Measurements from ENCODE around the gene BNIP3.
"Not testable (repeated sequence)": the region's sequence is repeated elsewhere in the genome, so short reads cannot be mapped to it uniquely, and the experiment has no call there.

BNIP3 gene

DNA sequence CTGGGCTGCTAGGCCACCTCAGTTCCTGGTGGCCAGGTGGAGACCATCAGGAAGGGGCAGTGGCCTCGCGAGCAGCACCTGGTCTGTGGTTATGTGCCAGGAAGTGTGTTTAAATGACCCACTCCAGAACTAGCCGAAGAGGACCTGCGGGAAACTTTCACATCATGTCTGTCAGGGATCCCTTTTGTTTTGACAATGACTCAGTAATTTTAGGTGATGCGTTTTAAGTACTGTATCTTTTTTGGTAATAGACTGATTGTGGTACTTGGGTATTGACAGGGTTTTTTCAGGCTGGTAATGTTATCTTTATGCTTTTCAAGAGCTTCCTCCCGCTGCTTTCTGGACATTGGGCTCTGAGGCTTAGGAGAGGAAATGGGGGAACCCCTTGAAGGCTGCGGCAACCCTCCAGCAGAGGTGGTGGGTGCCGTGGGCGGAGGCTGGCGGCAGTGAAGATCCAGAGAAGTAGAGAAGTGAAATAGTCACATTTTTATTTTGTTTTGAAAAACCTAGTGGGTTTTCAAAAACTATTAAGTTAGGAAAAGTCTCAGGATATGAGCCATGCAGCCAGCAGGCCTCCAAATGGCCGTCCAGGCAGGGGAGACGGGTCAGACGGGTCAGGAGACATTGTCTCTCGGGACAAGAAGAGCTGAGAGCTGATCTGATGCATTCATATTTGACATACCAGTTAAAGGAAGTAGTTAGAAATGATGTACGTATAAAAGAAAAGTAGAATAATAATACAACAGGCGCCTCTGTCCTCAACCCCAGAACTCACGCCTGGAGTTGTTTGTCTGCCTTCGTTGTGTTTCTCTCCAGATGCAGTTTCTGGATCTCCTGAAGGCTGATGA is 53.3 kb downstream of the BNIP3 start:
- DNase-seq = no peak

DNA sequence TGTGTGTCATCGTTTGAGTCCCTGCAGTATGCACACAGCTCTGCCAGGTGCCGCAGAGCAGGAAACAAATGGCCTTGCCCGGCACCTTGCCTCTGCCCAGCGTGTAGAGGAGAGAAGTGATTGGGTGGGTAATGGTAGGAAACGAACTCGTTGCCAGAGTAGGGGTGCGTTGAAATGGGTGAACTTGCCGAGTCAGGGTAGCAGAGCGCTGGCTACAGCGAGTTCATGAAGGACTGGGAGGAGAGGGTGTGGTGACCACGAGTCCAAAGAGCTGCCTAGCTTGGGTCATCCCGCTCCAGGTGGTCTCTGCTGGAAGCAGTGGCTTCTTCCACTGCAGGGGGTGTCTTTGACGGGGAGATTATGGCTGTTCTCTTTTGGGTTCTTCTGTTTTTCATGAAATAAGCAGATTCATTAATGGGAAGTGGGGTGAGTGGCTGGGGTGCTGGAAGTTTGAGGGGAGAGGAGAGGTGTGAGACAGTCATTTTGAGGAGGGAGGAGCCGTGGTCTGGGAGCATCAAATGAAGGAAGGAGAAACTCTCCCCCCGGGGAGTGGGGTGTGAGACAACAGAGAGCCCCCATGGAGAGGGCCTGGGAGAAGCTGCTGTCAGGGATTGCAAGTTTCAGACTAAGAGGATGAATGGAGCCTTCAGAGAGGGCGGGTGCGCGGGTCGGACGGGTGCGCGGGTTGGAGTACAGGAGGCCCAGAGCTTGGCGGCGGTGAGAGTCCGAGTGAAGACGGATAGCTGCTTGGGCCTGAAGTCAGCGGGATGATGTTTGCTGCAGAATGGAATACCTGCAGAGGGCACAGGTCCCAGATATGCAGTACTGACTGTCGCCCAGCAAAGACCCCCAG is 54.8 kb downstream of the BNIP3 start:
- DNase-seq = no peak

DNA sequence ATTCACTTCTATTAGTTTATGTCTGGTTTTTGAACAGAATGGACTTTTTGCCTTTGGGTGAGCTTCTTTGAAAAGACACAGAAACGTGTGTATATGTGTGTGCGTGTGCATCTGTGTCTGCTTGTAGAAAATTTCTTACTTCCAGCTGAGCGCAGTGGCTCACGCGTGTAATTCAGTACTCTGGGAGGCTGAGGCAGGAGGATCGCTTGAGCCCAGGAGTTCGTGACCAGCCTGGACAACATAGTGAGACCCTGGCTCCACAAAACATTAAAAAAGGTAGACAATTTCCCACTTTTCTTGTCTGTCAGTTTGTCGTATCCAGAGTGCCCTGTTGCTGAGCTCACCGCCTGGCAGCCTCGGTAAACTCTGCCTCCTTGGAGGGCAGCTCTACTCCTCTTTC is 55.5 kb downstream of the BNIP3 start:
- no peak for DNase-seq

DNA sequence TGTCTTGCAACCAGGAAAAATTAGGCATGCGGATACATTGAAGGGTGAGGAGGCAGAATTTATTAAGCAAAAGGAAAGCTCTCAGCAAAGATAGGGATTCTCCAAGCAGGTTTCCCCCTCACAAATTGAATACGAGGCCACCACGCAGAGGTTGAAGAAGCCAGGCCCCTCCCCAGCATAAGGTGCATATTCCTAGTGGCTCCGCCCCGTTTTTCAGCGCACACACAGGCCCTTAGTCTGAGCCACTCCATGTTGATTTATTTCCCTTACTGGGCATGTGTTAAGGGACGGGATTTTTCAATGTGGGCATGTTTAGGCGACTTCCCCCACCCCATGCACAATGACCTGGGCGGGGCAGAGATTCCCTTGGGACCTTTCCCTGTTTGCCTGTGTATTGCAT is 56.0 kb downstream of the BNIP3 start:
- no peak for DNase-seq

DNA sequence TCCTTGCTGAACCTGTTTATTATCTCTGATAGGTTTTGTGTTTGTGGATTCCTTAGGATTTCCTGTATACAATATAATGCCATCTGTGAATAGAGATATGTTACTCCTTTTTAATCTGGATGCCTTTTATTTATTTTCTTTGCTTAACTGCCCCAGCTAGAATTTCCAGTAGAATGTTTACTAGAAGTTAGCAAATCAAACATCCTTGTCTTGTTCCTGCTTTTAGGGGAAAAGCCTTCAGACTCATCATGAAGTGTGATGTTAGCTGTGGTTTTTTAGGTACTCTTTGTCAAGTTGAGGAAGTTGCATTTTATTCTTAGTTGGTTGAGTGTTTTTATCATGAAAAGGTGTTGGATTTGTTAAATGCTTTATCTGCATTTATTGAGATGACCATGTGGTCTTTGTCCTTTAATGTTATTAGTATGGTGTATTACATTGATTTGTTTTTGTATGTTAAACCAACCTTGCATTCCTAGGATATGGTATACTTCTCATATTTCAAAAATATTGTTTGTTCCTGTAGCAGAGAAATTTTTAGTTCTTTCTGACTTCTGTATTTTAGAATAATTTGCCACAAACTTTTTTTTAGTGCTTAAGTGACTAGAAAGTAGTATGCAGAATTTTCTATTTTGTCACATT is 56.6 kb downstream of the BNIP3 start:
- no peak for DNase-seq

DNA sequence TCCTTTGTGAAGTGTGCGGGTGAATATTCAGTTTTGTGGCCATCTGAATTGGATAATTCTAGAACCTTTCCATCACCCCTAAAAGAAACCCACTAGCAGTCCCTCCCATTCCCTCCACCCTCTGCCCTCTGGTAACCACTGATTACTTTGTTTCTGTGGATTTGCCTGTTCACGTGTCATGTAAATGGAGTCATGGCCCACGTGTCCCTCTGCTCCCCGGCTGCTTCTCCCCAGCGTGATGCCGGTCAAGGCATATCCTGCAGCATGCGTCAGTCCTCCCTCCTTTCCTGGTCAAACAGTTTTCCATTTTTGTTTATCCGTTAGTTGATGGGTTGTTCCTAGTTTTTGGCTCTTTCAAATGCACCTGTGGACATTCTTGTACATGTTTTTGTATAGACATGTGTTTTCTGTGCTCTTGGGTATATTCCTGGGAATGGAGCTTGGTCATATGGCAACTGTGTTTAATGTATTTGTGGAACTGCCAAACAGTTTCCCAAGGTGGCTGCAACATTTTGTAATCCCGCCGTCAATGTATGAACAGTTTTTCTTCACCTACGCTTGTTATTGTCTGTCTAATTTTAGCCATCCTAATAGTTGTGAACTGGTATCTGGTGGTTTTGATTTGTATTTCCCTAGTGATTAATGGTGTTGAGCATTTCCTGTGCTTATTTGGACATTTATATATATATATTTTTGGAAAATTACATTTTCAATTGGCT is 58.5 kb downstream of the BNIP3 start:
- DNase-seq = no peak

DNA sequence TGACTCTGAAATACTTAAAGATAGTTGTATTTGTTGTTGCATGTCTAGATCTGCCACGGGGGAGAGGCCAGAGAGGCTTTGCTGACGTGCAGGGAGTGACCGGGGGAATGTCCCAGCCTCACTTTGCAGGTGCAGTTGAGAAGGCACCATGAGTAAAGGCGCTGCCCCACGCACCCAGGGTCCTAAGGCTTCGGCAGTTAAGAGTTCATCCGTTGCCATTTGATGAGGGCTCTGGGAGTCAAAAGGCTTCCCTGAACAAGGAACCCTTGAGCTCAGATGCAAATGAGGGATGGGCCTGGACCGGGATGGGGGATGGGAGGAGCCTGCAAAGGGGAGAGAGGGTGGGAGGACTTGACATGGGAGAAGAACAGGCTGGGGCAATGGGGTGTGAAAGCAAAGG is 60.5 kb downstream of the BNIP3 start:
- DNase-seq = no peak

DNA sequence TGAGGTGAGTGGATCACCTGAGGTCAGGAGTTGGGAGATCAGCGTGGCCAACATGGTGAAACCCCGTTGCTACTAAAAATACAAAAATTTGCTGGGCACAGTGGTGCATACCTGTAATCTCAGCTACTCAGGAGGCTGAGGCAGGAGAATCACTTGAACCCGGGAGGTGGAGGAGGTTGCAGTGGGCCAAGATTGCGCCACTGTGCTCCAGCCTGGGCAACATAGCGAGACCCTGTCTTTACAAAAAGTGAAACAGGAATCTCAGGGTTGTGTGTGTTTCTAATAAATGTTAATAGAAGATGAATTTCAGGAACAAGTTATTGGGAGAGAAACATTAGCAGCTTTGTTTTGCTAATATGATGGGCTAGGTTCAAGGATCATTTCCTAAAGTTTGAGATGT is 61.0 kb downstream of the BNIP3 start:
- DNase-seq = no peak

DNA sequence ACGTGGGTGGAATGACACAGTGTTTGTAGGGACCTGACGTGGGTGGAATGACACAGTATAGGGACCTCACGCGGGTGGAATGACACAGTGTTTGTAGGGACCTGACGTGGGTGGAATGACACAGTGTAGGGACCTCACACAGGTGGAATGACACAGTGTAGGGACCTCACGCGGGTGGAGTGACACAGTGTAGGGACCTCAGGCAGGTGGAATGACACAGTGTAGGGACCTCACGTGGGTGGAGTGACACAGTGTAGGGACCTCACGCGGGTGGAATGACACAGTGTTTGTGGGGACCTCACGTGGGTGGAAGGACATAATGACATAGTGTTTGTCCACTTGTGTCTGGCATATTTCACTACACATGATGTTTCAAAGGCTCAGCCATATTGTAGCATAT is 61.6 kb downstream of the BNIP3 start:
- DNase-seq = no peak

DNA sequence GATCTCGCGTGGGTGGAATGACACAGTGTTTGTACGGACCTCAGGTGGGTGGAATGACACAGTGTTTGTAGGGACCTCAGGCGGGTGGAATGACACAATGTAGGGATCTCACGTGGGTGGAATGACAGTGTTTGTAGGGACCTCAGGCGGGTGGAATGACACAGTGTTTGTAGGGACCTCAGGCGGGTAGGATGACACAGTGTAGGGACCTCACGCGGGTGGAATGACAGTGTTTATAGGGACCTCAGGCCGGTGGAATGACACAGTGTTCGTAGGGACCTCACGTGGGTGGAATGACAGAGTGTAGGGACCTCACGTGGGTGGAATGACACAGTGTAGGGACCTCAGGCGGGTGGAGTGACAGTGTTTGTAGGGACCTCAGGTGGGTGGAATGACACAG is 62.3 kb downstream of the BNIP3 start:
- not testable (repeated sequence) for DNase-seq

Data from activated effector memory CD4-positive, alpha-beta T cell treated with Interleukin-2 at 50 U/mL for 16 hours (primary cell).